GM18909 (cell line): ENCODE data around the gene PIK3R1.

Experiments used
- ATAC-seq: cut with Tn5 transposase; IDR thresholded peaks from one replicate; pipeline ENCODE4 v1.9.1; 2021; ENCODE audit warnings: mild to moderate bottlenecking; ENCODE audit not compliant: unreplicated experiment, poor library complexity

The PIK3R1 gene

GRCh38 chr5:68341006-68341405 lies 125.5 kb downstream of the PIK3R1 start:
- ATAC-seq = no peak

- no peak for ATAC-seq
These were observed 127.1 kb downstream of the PIK3R1 start for GRCh38 chr5:68342693-68343092.

- ATAC-seq = peak; percentile 56
These were observed 127.9 kb downstream of the PIK3R1 start for GRCh38 chr5:68343421-68343826.

- peak; percentile 57 for ATAC-seq
These were observed 129.0 kb downstream of the PIK3R1 start for GRCh38 chr5:68344447-68345111.

- ATAC-seq = no peak
These were observed 129.6 kb downstream of the PIK3R1 start for GRCh38 chr5:68345171-68345570.

- no peak for ATAC-seq
These were observed 130.0 kb downstream of the PIK3R1 start for GRCh38 chr5:68345582-68345981.

GRCh38 chr5:68347536-68347935 lies 132.0 kb downstream of the PIK3R1 start:
- no peak for ATAC-seq

- ATAC-seq = no peak
These were observed 133.1 kb downstream of the PIK3R1 start for GRCh38 chr5:68348447-68349222.

GRCh38 chr5:68350176-68350575 lies 134.6 kb downstream of the PIK3R1 start:
- no peak for ATAC-seq
